GM06990 (cell line): ENCODE results near the gene MED4.

Source experiments
- DNase-seq: peaks from one replicate; pipeline ENCODE4 v3.0.0-alpha.2; 2011; ENCODE audit not compliant: insufficient read length; ENCODE audit errors: extremely low read depth
- H3K27me3 ChIP-seq: replicated peaks from 2 replicates; pipeline ENCODE4 v1.6.0; 2011; ENCODE audit warnings: low read length; ENCODE audit not compliant: control insufficient read depth, insufficient read depth
- H3K36me3 ChIP-seq: 2 replicates; pipeline ENCODE4 v1.5.1; 2011; ENCODE audit warnings: low read length; ENCODE audit not compliant: control insufficient read depth, insufficient read depth
- H3K4me3 ChIP-seq: replicated peaks from 2 replicates; pipeline ENCODE4 v1.5.1; 2011; ENCODE audit warnings: low read depth, mild to moderate bottlenecking, control low read depth, low read length
- CTCF ChIP-seq: IDR thresholded peaks from 2 replicates; pipeline ENCODE4 v1.5.1; 2011; ENCODE audit warnings: low read length, control low read depth, mild to moderate bottlenecking, inconsistent platforms; ENCODE audit not compliant: insufficient read depth, poor library complexity, severe bottlenecking

MED4 gene

GRCh38 chr13:48120241-48120640 is 25.3 kb upstream of the MED4 start:
- TF ChIP-seq CTCF: no peak

GRCh38 chr13:48118030-48118429 is 23.1 kb upstream of the MED4 start:
- no peak for TF ChIP-seq CTCF
- DNase-seq: no peak
- H3K4me3 ChIP-seq: no peak overlapping the region
- H3K27me3 ChIP-seq: no peaks in the 10 kb centered on the region
- no peaks in the 10 kb centered on the region for H3K36me3 ChIP-seq

More at GRCh38 chr13:48120241-48120640, 25.3 kb upstream of the MED4 start:
- Histone ChIP-seq H3K27me3 (no peaks in the 10 kb centered on the region), H3K36me3 (no peaks in the 10 kb centered on the region), H3K4me3 (no peak overlapping the region)
- no peak for DNase-seq

- DNase-seq: no peak
- Histone ChIP-seq H3K27me3 (no peaks in the 10 kb centered on the region; the same call in 1 of the 2 replicates), H3K4me3 (no peak overlapping the region), H3K36me3 (no peaks in the 10 kb centered on the region)
- no peak for TF ChIP-seq CTCF
These were observed 21.9 kb upstream of the MED4 start for GRCh38 chr13:48116808-48117207.

GRCh38 chr13:48113756-48114130 is 18.8 kb upstream of the MED4 start:
- Histone ChIP-seq H3K4me3 (no peak overlapping the region), H3K27me3 (no peaks in the 10 kb centered on the region; the same call in 1 of the 2 replicates), H3K36me3 (no peaks in the 10 kb centered on the region)
- no peak for DNase-seq
- no peak for TF ChIP-seq CTCF

- no peak for DNase-seq
- TF ChIP-seq CTCF: no peak
- H3K27me3 ChIP-seq: no peaks in the 10 kb centered on the region; the same call in 1 of the 2 replicates
- H3K4me3 ChIP-seq: no peak overlapping the region
- H3K36me3 ChIP-seq: no peaks in the 10 kb centered on the region
These were observed 18.2 kb upstream of the MED4 start for GRCh38 chr13:48112896-48113755.
